PC-9 (cell line): Measurements from ENCODE around the gene SUPT3H. TPM values are rescaled to one million over a fixed set of nuclear protein-coding genes. Genes with fewer than 3 reads are reported as not detected.

Experiments
- BruUV-seq: library from RNA; stranded (reverse); fragments of 400-500 nt; replicated peaks from 2 replicates; lab custom pipeline; 2021; lab: Mats Ljungman, UMichigan
- CTCF ChIA-PET: fragments of 300-600 bp; sonication (Branson Sonifier 250); formaldehyde crosslinking; loops from one replicate; lab custom pipeline; 2022; ENCODE audit warnings: antibody characterized with exemption; lab: Charles Lee
- POLR2A ChIA-PET: fragments of 300-600 bp; sonication (Branson Sonifier 250); formaldehyde crosslinking; loops from one replicate; lab custom pipeline; 2022; ENCODE audit warnings: antibody characterized with exemption; ENCODE audit not compliant: unreplicated experiment; lab: Charles Lee
- DNase-seq, 2 experiments: peaks; one replicate each; pipeline versions ENCODE4 v3.0.0 to v3.0.0-alpha.2; 2015 to 2022; ENCODE audit warnings: mixed read lengths in 1 of 2
- H2AFZ ChIP-seq: fragments of 200-600 bp; sonication (generic); 2 replicates; pipeline ENCODE4 v1.8.1; 2017; ENCODE audit warnings: antibody characterized with exemption
- H3F3A ChIP-seq: fragments of 200-600 bp; sonication (generic); 2 replicates; pipeline ENCODE4 v1.8.1; 2017; ENCODE audit warnings: antibody characterized with exemption, mild to moderate bottlenecking, low read depth; ENCODE audit not compliant: insufficient read depth
- H3K27ac ChIP-seq: fragments of 200-600 bp; sonication (generic); 2 replicates; pipeline ENCODE4 v1.6.1; 2016; ENCODE audit warnings: mixed run types
- H3K27me3 ChIP-seq: fragments of 200-600 bp; sonication (generic); 2 replicates; pipeline ENCODE4 v1.6.1; 2016; ENCODE audit warnings: low read depth, mixed run types; ENCODE audit not compliant: insufficient read depth
- H3K36me3 ChIP-seq: fragments of 200-600 bp; sonication (generic); 2 replicates; pipeline ENCODE4 v1.6.1; 2016; ENCODE audit warnings: low read depth, mixed run types
- H3K4me1 ChIP-seq: fragments of 200-600 bp; sonication (generic); replicated peaks from 2 replicates; pipeline ENCODE4 v1.6.1; 2016; ENCODE audit warnings: mixed run types; ENCODE audit not compliant: insufficient read depth
- H3K4me2 ChIP-seq: fragments of 200-600 bp; sonication (generic); 2 replicates; pipeline ENCODE4 v1.6.1; 2017; ENCODE audit warnings: mixed run types
- H3K4me3 ChIP-seq: fragments of 200-600 bp; sonication (generic); 2 replicates; pipeline ENCODE4 v1.6.1; 2016; ENCODE audit warnings: mixed run types
- H3K79me2 ChIP-seq: fragments of 200-600 bp; sonication (generic); 2 replicates; pipeline ENCODE4 v1.6.1; 2017; ENCODE audit warnings: low read depth, mixed run types
- H3K9me2 ChIP-seq: fragments of 200-600 bp; sonication (generic); 2 replicates; pipeline ENCODE4 v1.8.1; 2017; ENCODE audit warnings: mild to moderate bottlenecking; ENCODE audit not compliant: insufficient read depth
- H3K9me3 ChIP-seq: fragments of 200-600 bp; sonication (generic); 2 replicates; pipeline ENCODE4 v1.8.1; 2016; ENCODE audit warnings: low read depth; ENCODE audit not compliant: insufficient read depth
- H4K20me1 ChIP-seq: fragments of 200-600 bp; sonication (generic); 2 replicates; pipeline ENCODE4 v1.8.1; 2017; ENCODE audit not compliant: insufficient read depth
- EZH2 ChIP-seq: fragments of 200-600 bp; sonication (generic); IDR thresholded peaks from 2 replicates; pipeline ENCODE4 v1.8.0; 2017; ENCODE audit warnings: antibody characterized with exemption, low read depth
- intact Hi-C: fragments of 100-400 bp; cut with micrococcal nuclease; formaldehyde crosslinking; loops from one replicate; pipeline ENCODE4 v1.10.0; 2022; ENCODE audit not compliant: unreplicated experiment
- total RNA-seq: library from RNA; stranded (reverse); gene quantifications from 2 replicates; pipeline ENCODE4 v1.2.3, GENCODE V29; 2021
- TF ChIP-seq, protein P1 (sequence below): fragments of 200-600 bp; sonication (generic); conservative IDR thresholded peaks from 2 replicates; pipeline ENCODE4 v1.6.1; 2017; ENCODE audit warnings: mixed run types, antibody characterized with exemption, mild to moderate bottlenecking, moderate library complexity

The SUPT3H gene
- total RNA-seq, 1 experiment from 2014 or later = 9.2 TPM

DNA sequence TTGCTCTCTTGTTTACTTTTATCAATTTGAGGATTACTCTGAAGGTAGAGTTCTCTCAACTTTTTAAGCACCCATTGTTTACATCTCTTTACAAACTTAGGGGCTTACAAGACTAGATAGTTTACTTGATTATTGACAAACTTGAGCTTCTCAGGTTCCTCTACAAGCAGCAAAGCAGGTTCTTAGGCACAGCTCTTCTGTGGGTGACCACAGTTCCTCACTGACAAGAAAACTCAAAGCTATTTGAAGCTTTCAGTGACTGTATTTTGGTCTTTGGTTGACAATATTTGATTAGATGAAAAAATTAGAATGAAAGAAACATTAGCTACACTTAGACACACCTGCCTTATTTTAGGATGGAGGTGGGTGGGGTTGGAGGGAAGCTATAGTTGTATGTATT is 376.9 kb downstream of the SUPT3H start:
- no peaks in the 10 kb centered on the region for H3K9me3 ChIP-seq
- H3K4me3 ChIP-seq = no peak overlapping the region
- H2AFZ ChIP-seq = no peak overlapping the region
- no peaks in the 10 kb centered on the region for H4K20me1 ChIP-seq
- intact Hi-C loops = no loop called here
- H3K27ac ChIP-seq = no peak overlapping the region
- ChIA-PET CTCF (no interaction called here), POLR2A (no interaction called here)
- H3K27me3 ChIP-seq = no peaks in the 10 kb centered on the region
- no peak for DNase-seq
- BruUV-seq = no TSS peak
- H3F3A ChIP-seq = peaks cover 4% of the 10 kb centered on the region; the same call in 1 of the 2 replicates
- no peak for TF ChIP-seq EZH2
- TF ChIP-seq, protein P1, sequence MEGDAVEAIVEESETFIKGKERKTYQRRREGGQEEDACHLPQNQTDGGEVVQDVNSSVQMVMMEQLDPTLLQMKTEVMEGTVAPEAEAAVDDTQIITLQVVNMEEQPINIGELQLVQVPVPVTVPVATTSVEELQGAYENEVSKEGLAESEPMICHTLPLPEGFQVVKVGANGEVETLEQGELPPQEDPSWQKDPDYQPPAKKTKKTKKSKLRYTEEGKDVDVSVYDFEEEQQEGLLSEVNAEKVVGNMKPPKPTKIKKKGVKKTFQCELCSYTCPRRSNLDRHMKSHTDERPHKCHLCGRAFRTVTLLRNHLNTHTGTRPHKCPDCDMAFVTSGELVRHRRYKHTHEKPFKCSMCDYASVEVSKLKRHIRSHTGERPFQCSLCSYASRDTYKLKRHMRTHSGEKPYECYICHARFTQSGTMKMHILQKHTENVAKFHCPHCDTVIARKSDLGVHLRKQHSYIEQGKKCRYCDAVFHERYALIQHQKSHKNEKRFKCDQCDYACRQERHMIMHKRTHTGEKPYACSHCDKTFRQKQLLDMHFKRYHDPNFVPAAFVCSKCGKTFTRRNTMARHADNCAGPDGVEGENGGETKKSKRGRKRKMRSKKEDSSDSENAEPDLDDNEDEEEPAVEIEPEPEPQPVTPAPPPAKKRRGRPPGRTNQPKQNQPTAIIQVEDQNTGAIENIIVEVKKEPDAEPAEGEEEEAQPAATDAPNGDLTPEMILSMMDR = no peak
- H3K79me2 ChIP-seq = no peaks in the 10 kb centered on the region
- 0 out of 2 replicates have a peak, but pooled peaks cover 4% of the 10 kb centered on the region for H3K9me2 ChIP-seq
- H3K4me2 ChIP-seq = no peak overlapping the region
- H3K4me1 ChIP-seq = no peaks in the 10 kb centered on the region
- no peaks in the 10 kb centered on the region for H3K36me3 ChIP-seq

DNA sequence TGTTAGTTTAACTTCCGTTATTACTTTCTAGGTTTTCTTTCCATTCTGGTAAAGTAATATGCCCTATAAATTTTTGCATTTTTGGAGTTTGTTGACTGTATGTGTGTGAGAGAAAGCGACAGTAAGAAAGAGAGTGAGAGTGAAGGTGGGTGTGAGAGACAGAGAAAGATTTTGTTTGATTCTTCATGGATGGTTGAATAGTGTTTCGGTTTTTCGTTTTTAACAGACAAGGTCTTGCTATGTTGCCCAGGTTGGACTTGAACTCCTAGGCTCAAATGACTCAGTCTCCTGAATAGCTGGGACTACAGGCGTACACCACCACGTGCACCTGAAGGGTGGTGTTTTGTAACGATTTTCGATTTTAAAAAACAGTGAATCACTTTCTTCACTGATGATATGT is 378.7 kb downstream of the SUPT3H start:
- no peak overlapping the region for H2AFZ ChIP-seq
- H3K36me3 ChIP-seq = no peaks in the 10 kb centered on the region
- CTCF ChIA-PET = no interaction called here
- TF ChIP-seq, protein P1 = no peak
- no peak for TF ChIP-seq EZH2
- intact Hi-C loops = no loop called here
- H3K4me1 ChIP-seq = no peaks in the 10 kb centered on the region
- peaks cover 4% of the 10 kb centered on the region; the same call in 1 of the 2 replicates for H3F3A ChIP-seq
- no peaks in the 10 kb centered on the region for H3K27me3 ChIP-seq
- H3K9me3 ChIP-seq = no peaks in the 10 kb centered on the region
- H3K4me2 ChIP-seq = no peak overlapping the region
- 0 out of 2 replicates have a peak, but pooled peaks cover 4% of the 10 kb centered on the region for H3K9me2 ChIP-seq
- DNase-seq = no peak
- no peak overlapping the region for H3K27ac ChIP-seq
- no TSS peak for BruUV-seq
- POLR2A ChIA-PET = no interaction called here
- H3K79me2 ChIP-seq = no peaks in the 10 kb centered on the region
- H3K4me3 ChIP-seq = no peak overlapping the region
- H4K20me1 ChIP-seq = no peaks in the 10 kb centered on the region

DNA sequence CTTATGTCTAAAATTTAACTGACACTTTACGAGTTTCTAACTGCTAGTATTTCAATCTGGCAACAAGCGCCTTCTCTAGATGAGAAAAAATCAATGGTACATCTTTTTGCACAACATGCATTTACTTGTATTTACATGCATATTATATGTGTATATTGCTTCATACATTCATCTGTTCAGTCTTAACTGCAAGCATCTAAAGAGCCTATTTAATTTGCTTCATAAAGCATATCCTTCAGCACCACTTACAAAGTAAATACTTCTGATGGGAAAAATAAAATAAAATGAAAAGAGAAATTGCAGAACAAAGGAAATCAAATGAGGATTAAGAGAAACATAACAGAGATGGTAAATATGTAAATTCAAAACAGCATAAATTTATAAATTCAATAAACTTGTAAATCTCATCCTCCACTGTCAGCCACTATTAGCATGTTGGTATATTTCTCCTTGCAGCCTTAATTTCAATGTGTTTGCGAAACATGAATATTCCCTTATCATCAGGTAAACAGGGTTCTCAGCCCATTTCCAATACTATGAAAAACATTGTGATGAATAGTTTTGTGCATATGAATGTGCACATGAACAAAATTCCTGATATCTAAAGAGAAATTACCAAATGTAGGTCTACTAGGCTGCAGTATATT is 382.1 kb downstream of the SUPT3H start:
- Histone ChIP-seq H4K20me1 (no peaks in the 10 kb centered on the region), H3K9me3 (no peaks in the 10 kb centered on the region), H2AFZ (no peak overlapping the region), H3K9me2 (no peaks in the 10 kb centered on the region; the same call in 1 of the 2 replicates), H3K4me3 (no peak overlapping the region), H3K4me2 (no peak overlapping the region), H3K36me3 (no peaks in the 10 kb centered on the region), H3K79me2 (no peaks in the 10 kb centered on the region), H3F3A (no peaks in the 10 kb centered on the region), H3K27ac (no peak overlapping the region), H3K4me1 (no peaks in the 10 kb centered on the region), H3K27me3 (no peaks in the 10 kb centered on the region)
- no TSS peak for BruUV-seq
- TF ChIP-seq EZH2 = no peak
- TF ChIP-seq, protein P1 = no peak
- intact Hi-C loops = no loop called here
- ChIA-PET POLR2A (no interaction called here), CTCF (no interaction called here)
- DNase-seq = no peak
